GM18520 (cell line): ENCODE measurements around the gene RAPGEF5.

Source experiments
- ATAC-seq: cut with Tn5 transposase; IDR thresholded peaks from one replicate; pipeline ENCODE4 v1.9.1; 2021; ENCODE audit not compliant: unreplicated experiment

Gene RAPGEF5

DNA sequence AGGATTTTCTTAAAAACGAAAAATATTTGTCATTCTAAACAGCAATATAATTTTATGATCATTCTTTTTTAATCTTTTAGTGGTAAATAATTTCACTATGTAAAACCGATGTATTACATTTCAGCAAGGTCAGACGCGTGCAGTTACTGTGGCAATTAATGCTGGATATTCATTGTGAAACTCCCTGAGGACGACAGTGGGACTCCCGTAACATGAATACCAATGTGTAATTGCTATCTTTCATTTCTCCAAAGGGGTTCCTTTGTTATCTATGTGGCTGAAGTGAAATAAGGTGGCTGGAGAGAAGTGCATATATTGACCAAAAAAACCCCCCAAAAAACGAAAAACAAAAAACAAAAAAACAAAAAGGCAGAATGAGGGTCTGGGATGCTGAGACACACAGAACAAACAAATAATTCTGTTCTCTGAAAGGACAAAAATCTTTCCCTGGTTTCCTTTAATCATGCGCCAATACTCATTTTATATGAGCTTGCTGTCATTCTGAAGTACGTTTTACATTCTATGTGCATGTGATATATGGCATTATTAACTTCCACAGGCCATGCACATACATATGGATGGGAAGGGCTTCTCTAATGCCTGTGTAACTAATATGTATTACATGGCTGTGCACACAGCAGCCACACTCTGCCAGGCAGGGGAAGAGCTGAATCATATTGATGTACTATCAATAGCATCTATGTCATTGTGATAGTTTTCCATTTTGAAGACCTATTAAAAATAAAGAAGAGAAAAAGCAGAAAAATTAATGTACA, 161.4 kb downstream of the RAPGEF5 start:
- no peak for ATAC-seq

- ATAC-seq, result no peak
Observed at GRCh38 chr7:22194658-22195273, 162.2 kb downstream of the RAPGEF5 start.

GRCh38 chr7:22193450-22193983, 163.4 kb downstream of the RAPGEF5 start:
- ATAC-seq, result no peak

DNA sequence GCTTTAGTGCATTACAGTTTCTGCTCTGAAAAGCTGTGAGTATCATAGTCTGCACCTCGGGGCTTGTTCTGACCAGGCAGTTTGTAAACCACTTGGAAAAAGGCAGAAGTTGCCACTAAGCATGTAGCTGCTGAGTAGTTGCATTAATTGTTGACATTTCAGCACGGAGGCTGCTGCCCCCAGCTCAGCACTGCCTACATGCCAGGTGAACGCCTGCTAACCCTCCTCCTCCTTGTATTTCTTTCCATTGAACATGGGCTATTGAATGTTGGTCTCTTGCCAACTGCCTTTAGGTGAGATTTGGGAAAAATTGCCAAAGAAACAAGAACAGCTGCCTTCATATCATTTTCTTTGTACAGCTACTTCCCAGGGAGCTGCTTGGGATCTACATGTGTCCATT, 164.2 kb downstream of the RAPGEF5 start:
- no peak for ATAC-seq

DNA sequence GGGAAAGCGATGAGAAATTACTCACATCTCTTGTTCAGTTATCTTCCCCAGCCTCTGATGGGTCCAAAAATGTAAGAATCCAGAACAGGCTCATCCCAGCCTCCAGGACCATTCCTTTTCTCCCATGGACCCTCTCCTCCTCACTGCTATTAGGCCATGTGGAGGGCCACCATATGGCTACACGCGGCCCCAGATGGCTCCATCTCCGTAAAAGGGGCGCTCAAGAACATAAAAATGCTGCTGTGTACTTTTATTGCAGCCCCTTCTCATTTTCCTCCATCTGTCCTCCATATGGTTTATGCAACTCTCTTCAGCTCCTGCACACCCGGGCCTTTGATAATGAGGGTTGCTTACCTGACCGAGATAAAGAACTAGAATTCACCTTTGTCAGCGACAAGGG, 166.2 kb downstream of the RAPGEF5 start:
- ATAC-seq, result no peak

- no peak for ATAC-seq
Observed at GRCh38 chr7:22189741-22190140, 167.2 kb downstream of the RAPGEF5 start.

DNA sequence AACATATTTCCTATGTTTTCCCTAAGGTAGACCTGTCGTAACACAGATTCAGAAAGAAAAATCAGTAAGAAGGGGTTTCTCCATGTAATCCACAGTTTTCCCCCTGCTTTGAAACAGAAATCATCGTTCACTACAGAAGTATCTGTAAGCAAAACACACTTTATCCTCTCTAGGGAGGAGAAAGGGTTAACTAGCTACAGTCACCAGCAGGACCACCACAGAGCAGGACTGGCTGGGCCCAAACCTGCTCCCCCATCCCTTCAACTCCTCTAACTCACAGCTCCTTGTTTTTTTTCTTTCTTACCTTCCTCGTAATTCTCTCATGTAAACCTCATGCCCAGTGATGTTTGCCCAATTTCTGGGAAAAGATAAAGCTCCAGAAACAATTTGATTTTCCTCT, 167.7 kb downstream of the RAPGEF5 start:
- ATAC-seq, result no peak

- no peak for ATAC-seq
Observed at GRCh38 chr7:22187691-22188348, 169.1 kb downstream of the RAPGEF5 start.

- no peak for ATAC-seq
Observed at GRCh38 chr7:22185559-22185958, 171.4 kb downstream of the RAPGEF5 start.

DNA sequence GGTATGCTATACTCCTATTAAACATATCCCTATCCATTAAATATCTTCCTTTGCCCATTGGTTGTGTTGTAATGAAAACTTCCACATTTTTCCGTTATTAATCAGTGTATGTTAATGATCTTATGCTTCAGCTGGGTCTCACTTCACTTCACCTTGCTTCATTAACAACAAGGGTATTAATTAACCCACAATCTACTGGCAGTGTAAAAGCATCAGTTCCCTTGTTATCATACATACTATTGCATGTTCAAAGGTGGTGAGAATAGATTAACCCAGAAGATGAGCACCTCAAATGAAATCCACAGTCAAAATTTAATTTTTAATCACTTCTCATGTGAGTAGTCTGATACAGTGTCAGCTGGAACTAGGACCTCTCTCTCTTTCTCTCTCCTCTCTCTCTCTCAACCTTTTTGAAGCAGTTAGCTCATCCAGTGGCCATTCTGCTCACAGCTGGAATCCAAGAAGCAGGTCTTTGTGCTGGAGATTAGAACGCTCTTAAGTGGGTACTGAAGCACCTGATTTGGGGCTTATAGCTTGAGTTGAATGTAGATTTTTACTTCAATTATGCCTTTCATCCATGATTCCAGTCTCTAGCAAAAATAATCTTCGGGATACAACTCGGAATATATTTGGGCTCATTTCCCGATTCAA, 172.3 kb downstream of the RAPGEF5 start:
- no peak for ATAC-seq

- ATAC-seq, result no peak
Observed at GRCh38 chr7:22183522-22184280, 173.3 kb downstream of the RAPGEF5 start.

- ATAC-seq, result no peak
Observed at GRCh38 chr7:22182149-22182548, 174.8 kb downstream of the RAPGEF5 start.

DNA sequence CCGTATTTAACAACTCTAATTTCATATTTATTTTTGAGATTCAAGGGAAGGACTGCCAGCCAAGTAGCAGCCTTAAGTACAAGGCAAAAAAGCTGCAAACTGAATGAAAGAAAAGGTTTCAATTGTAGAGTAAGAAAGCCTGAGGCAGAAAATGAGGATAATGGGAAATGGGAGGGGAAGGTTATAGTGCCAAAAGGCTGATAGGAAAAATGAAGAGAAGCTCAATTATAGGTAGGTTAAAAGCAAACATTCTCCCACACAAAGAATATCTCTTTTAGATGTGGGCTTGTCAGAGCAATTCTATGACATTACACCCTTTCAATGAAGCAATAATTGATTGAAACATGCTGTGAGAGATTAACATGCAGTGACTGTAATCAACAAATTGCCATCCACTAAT, 175.3 kb downstream of the RAPGEF5 start:
- no peak for ATAC-seq

DNA sequence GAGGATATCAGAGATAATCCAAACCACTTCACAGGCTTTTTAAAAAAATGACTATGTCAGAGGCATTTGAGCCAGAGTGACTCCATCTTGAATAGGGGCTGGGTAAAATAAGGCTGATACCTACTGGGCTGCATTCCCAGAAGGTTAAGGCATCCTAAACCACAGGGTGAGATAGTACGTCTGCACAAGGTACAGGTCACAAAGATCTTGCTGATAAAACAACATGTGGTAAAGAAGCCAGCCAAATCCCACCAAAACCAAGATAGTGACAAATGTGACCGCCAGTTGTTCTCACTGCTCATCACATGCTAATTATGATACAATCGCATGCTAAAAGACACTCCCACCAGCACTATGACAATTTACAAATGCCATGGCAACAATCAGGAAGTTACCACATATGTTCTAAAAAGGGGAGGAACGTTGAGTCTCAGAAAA, 177.5 kb downstream of the RAPGEF5 start:
- ATAC-seq, result no peak

GRCh38 chr7:22178735-22179134, 178.2 kb downstream of the RAPGEF5 start:
- no peak for ATAC-seq

DNA sequence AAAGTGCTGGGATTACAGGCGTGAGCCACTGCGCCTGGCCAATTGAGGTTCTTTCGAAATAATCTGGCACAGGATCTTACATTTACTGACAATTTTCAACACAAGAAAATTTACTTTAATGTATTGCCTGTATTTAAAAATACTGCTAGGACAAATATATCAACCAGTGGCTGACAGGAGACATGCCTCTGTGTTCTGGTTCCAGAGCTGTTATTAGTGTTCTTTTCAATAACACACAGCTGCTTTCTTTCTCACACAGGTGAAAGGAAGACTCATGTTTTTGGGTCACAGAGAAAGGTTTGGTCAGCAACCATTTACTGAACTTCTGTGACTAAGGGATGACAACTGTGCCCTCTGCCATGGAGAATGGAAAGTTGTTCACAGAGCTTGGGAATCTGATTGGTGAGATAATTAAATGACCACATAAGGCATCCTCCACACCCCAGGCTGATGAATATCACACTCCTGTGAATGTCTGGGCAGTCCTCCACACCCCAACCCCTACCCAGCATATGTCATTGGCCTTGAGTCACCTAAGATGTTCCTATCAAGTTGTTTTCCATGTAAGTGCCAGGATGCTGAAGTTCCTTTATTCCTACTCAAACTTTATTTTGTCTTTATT, 180.1 kb downstream of the RAPGEF5 start:
- no peak for ATAC-seq

DNA sequence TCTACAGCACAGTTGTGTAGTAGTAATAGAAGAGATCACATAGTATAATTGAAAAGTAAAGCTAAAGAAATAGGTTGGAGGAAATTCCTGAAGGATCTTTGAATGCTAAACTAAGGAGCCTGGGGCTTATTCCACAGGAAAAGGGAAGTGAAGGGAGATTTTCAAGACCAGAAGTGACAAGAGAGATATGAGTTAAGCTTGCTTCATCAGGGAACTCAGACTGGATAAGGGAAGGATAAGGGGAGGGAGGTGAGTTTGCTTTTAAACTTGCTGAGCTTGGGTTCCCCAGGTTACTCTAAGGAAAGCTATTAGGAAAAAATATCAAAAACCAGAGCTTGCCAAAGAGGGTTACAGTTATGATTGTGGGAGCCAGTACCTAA, 182.4 kb downstream of the RAPGEF5 start:
- no peak for ATAC-seq

DNA sequence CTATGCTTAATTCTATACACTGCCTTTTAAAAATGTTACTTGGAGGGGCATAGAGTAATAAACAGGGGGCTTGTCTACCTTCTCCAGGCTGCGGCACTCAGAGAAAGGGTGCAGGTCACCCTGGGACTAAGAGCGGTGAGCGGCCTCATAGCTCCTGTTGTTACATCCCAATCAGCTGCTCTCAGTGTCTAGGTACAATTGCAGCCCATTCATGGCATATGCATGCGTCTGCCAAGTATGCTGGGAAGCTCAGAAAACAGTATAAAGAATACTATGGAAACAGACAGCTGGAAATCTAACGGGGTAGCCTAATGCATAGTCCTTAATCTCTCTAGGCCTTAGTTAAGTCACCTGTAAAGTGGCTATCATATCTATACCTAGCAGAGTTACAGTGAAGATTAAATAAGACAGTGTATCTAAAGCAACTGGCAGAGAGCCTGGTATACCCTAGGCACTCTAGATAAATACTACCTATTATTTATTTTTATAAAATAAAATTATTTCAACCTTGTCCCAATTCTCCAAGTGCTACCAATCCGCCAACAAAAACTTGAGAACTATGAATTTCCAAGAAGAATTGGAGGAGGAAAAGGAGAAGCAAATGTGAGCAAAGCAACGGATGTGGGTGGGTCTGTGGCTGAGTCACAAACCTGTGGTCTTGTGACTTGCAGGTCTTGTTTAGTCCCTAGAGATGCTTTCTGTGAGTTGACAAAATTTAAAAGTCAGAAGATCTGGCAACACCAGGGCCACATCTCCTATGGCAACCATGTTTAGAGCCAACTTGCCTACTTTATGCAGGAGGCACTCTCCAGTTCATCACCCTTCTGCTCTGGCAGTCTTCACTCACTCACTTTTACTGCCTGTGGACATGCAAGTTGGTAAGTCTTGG, 183.0 kb downstream of the RAPGEF5 start:
- ATAC-seq, result peak; percentile 89

DNA sequence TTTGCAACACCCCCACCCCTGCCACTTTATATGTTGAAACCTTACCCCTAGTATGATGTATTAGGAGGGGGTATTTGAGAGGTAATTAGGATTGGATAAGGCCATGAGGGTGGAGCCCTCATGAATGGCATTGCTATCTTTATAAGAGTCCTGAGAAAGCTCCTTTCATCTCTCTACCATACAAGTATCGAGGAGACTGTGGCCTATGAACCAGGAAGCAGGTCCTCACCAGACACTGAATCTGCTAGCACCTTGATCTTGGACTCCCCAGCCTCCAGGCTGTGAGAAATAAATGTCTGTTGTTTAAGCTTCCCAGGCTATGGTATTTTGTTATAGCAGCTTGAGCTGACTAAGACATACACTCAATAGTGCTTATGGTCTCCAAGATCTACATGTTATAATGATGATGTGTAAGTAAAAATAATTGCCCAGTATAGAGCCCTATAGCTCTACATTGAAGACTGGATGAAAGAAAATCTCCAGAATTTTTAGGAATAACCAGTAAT, 188.8 kb downstream of the RAPGEF5 start:
- no peak for ATAC-seq
